Nephron progenitor cell (in vitro differentiated cells): Measurements from ENCODE around the gene PARP15.
A peak's percentile ranks its signal among the peaks of the same experiment; 100 is the strongest.
"Not testable (repeated sequence)": the region's sequence is repeated elsewhere in the genome, so short reads cannot be mapped to it uniquely, and the experiment has no call there.

ENCODE experiments used
- DNase-seq: peaks from one replicate; pipeline ENCODE4 v3.0.0; 2021
- H3K27ac Mint-ChIP-seq: 2 replicates; pipeline ENCODE4 v1.8.0; 2021; ENCODE audit warnings: mild to moderate bottlenecking, moderate library complexity, mixed read lengths
- H3K27me3 Mint-ChIP-seq: 2 replicates; pipeline ENCODE4 v1.8.0; 2021; ENCODE audit warnings: mild to moderate bottlenecking, low read depth, mixed read lengths; ENCODE audit not compliant: poor library complexity
- H3K36me3 Mint-ChIP-seq: 2 replicates; pipeline ENCODE4 v1.8.0; 2021; ENCODE audit warnings: low read depth, mixed read lengths
- H3K4me1 Mint-ChIP-seq: 2 replicates; pipeline ENCODE4 v1.8.0; 2021; ENCODE audit warnings: mixed read lengths
- H3K4me3 Mint-ChIP-seq: 2 replicates; pipeline ENCODE4 v1.8.0; 2021; ENCODE audit warnings: mild to moderate bottlenecking, moderate library complexity, mixed read lengths
- H3K9me3 Mint-ChIP-seq: 2 replicates; pipeline ENCODE4 v1.8.0; 2021; ENCODE audit warnings: mild to moderate bottlenecking, moderate library complexity, mixed read lengths
- CTCF ChIP-seq: fragments of 200-600 bp; sonication (generic); IDR thresholded peaks from 2 replicates; pipeline ENCODE4 v1.5.0; 2021; ENCODE audit warnings: antibody characterized with exemption

Gene PARP15

GRCh38 chr3:122564155-122564912 is 13.1 kb upstream of the PARP15 start, which contains the start of the genes DTX3L and PARP9:
Gene DTX3L, plus strand, starts transcription at chr3:122564338. Its CDS starts 89 bp downstream, at chr3:122564427.
Gene PARP9, minus strand, starts transcription at chr3:122564300. Its CDS starts 4,680 bp downstream, at chr3:122559620.
- Mint-ChIP-seq H3K4me1 (peaks cover 10% of the 10 kb centered on the region), H3K27me3 (peaks cover 50% of the 10 kb centered on the region), H3K27ac (no peak within 1 kb of the TSS), H3K36me3 (no peaks in the 10 kb centered on the region), H3K4me3 (peak within 1 kb of the TSS; percentile 80), H3K9me3 (no peaks in the 10 kb centered on the region)
- no peak for TF ChIP-seq CTCF
- peak; percentile 64 for DNase-seq

DNA sequence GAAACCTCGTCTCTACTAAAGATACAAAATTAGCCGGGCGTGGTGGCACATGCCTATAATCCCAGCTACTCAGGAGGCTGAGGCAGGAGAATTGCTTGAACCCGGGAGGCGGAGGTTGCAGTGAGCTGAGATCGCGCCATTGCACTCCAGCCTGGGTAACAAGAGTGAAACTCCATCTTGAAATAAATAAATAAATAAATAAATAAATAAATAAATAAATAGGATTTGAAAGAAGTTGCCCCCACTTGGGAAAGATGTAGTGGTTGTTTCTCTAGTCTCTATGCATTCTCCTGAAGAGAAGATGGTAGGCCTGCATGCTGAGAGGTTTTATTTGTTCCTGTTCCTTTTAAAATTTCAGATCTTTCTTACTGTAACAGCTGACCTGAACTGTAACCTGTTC is 9.3 kb upstream of the PARP15 start:
- Mint-ChIP-seq H3K4me1 (peaks cover 16% of the 10 kb centered on the region), H3K27me3 (peaks cover 31% of the 10 kb centered on the region)
- not testable (repeated sequence) for H3K4me3 Mint-ChIP-seq, H3K9me3 Mint-ChIP-seq, H3K36me3 Mint-ChIP-seq, DNase-seq, H3K27ac Mint-ChIP-seq

DNA sequence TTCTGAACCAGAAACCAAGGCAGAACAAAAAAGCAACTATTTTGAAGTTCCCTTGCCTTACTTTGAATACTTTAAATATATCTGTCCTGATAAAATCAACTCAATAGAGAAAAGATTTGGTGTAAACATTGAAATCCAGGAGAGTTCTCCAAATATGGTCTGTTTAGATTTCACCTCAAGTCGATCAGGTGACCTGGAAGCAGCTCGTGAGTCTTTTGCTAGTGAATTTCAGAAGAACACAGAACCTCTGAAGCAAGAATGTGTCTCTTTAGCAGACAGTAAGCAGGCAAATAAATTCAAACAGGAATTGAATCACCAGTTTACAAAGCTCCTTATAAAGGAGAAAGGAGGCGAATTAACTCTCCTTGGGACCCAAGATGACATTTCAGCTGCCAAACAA is 8.7 kb upstream of the PARP15 start:
- no peak overlapping the region for H3K4me3 Mint-ChIP-seq
- peaks cover 27% of the 10 kb centered on the region for H3K27me3 Mint-ChIP-seq
- no peak overlapping the region for H3K27ac Mint-ChIP-seq
- no peak for DNase-seq
- no peaks in the 10 kb centered on the region for H3K9me3 Mint-ChIP-seq
- peaks cover 18% of the 10 kb centered on the region for H3K4me1 Mint-ChIP-seq
- TF ChIP-seq CTCF = no peak
- no peaks in the 10 kb centered on the region for H3K36me3 Mint-ChIP-seq

DNA sequence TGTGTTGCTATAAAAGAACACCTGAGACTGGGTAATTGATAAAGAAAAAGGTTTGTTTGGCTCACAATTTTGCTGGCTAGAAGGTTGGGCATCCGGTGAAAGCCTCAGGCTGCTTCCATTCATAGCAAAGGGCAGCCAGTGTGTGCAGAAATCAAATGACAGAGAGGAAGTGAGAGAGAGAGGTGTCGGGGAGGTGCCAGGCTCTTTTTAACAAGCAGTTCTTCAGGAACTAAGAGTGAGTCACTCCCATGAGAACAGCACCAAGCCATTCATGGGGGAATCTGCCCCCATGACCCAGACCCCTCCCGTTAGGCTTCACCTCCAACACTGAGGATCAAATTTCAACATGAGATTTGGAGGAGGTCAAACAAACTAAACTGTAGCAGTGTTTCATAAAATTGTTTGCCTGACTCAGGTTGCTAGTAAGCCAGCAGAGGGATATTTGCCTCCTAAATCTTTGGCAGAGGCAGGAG is 4.5 kb upstream of the PARP15 start:
- Mint-ChIP-seq H3K27ac (peak overlapping the region; percentile 82), H3K9me3 (no peaks in the 10 kb centered on the region), H3K4me1 (peaks cover 33% of the 10 kb centered on the region), H3K27me3 (peaks cover 31% of the 10 kb centered on the region), H3K36me3 (no peaks in the 10 kb centered on the region), H3K4me3 (no peak overlapping the region)
- no peak for DNase-seq
- TF ChIP-seq CTCF = no peak

GRCh38 chr3:122576174-122576940 is 1.1 kb upstream of the PARP15 start:
- no peak overlapping the region for H3K4me3 Mint-ChIP-seq
- peaks cover 49% of the 10 kb centered on the region for H3K27me3 Mint-ChIP-seq
- H3K36me3 Mint-ChIP-seq = no peaks in the 10 kb centered on the region
- H3K9me3 Mint-ChIP-seq = peaks cover 8% of the 10 kb centered on the region
- peaks cover 33% of the 10 kb centered on the region for H3K4me1 Mint-ChIP-seq
- no peak overlapping the region for H3K27ac Mint-ChIP-seq
- no peak for TF ChIP-seq CTCF
- no peak for DNase-seq

- Mint-ChIP-seq H3K4me3 (peak overlapping the region; percentile 80), H3K9me3 (peaks cover 27% of the 10 kb centered on the region), H3K36me3 (no peaks in the 10 kb centered on the region), H3K4me1 (peaks cover 27% of the 10 kb centered on the region), H3K27me3 (peaks cover 49% of the 10 kb centered on the region), H3K27ac (no peak overlapping the region)
- no peak for DNase-seq
- no peak for TF ChIP-seq CTCF
These were observed 755 bp downstream of the PARP15 start for GRCh38 chr3:122578069-122578740.
